Stomach (tissue), 9 donors: ENCODE measurements around the gene CCDC97. TPM values are rescaled to one million over a fixed set of nuclear protein-coding genes. Genes with fewer than 3 reads are reported as not detected.
"Not testable (repeated sequence)": the region's sequence is repeated elsewhere in the genome, so short reads cannot be mapped to it uniquely, and the experiment has no call there.

Source experiments
- DNase-seq, 2 donors: peaks; one replicate each; pipeline versions ENCODE4 v3.0.0 to v3.0.0-alpha.2; 2013 to 2019
- H3K27ac ChIP-seq, 5 donors: fragments of 200-600 bp in 4 of 5; sonication (generic) in 4 of 5; one replicate each; pipeline ENCODE4 v1.5.1; 2013 to 2019; ENCODE audit warnings: mild to moderate bottlenecking in 1 of 5, moderate library complexity in 1 of 5
- H3K27me3 ChIP-seq, 3 donors: fragments of 200-600 bp; sonication (generic); one replicate each; pipeline ENCODE4 v1.5.1; 2017 to 2019; ENCODE audit warnings: mixed run types in 1 of 3
- H3K36me3 ChIP-seq, 4 donors: fragments of 200-600 bp; sonication (generic); 1 replicate in 3 of 4; 2 replicates in 1 of 4; pipeline ENCODE4 v1.5.1; 2016 to 2019
- H3K4me1 ChIP-seq, 4 donors: fragments of 200-600 bp; sonication (generic); one replicate each; pipeline ENCODE4 v1.5.1; 2016 to 2019
- H3K4me3 ChIP-seq, 4 donors: fragments of 200-600 bp; sonication (generic) in 3 of 4; one replicate each; pipeline ENCODE4 v1.5.1; 2016 to 2019; ENCODE audit warnings: mild to moderate bottlenecking in 1 of 4
- H3K9me3 ChIP-seq, 4 donors: fragments of 200-600 bp; sonication (generic); one replicate each; pipeline ENCODE4 v1.5.1; 2016 to 2019
- EP300 ChIP-seq: sonication (generic); formaldehyde crosslinking; IDR thresholded peaks from one replicate; pipeline ENCODE4 v1.6.1; 2017; ENCODE audit warnings: antibody characterized with exemption
- POLR2A ChIP-seq, 4 donors: fragments of 450-650 bp; IDR thresholded peaks; one replicate each; pipeline ENCODE4 v1.6.1; 2016; ENCODE audit warnings: antibody characterized with exemption in 4 of 4, control low read depth in 2 of 4, mild to moderate bottlenecking in 1 of 4, moderate library complexity in 1 of 4
- POLR2AphosphoS5 ChIP-seq, 3 donors: sonication (generic); formaldehyde crosslinking; IDR thresholded peaks; one replicate each; pipeline ENCODE4 v1.6.1; 2016; ENCODE audit warnings: antibody characterized with exemption in 3 of 3
- WGBS, 5 donors: extraction: QIAGEN DNeasy Blood & Tissue Kit in 3 of 5; methylation state at CpG; one replicate each; pipeline versions ENCODE4 v1.1.5 to v1.1.7; 2013 to 2018; 5-methylcytosine and 5-hydroxymethylcytosine counted together
- intact Hi-C: fragments of 100-400 bp; cut with DNase I; formaldehyde crosslinking; loops from one replicate; pipeline ENCODE4 v1.15.1; 2023; ENCODE audit warnings: low total_unique reads
- polyA plus RNA-seq, 3 donors: library from polyadenylated mRNA; stranded (reverse); fragments of 200-250 nt; gene quantifications; one replicate each; pipeline ENCODE4 v1.2.3, GENCODE V29; 2013
- total RNA-seq, 5 donors: library from RNA; depleted of rRNA; stranded (reverse); fragments of >200 nt; gene quantifications; one replicate each; pipeline versions ENCODE4 v1.1.0 to v1.2.3, GENCODE V29; 2014 to 2016
- TF ChIP-seq, protein P1 (sequence below), 7 experiments: fragments of 450-650 bp in 4 of 7; fragments of 200-600 bp in 3 of 7; sonication (generic) in 3 of 7; IDR thresholded peaks; one replicate each; pipeline ENCODE4 v1.5.1; 2016 to 2019; ENCODE audit warnings: antibody characterized with exemption in 7 of 7, control low read depth in 2 of 7, mild to moderate bottlenecking in 1 of 7
- donor health status: healthy with polysubstance abuse.
- donor health status: Bipolar disorder and iron deficiency.
- donor health status: healthy.

CCDC97 gene
- total and polyA plus RNA-seq, 8 donors: 2.2 to 62.6 (median 13.3) TPM

DNA sequence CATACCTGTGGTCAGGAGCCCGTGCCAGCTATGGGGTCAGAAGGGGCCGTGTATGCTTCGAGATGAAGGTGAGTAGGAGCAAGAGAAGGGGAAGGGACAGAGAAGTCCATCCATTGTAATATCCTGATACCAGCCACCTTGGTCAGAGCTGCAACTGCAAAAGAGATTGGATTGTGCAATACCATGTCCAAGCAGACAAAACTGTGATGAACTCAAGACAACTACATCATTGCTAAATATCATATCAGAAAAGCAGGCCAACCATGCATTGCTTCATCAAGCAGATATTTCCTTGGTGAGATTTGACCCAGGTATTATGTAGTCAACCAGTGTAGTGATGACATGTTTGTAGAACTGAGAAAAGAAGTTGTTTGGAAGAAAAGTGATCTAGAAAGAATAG is 33.7 kb upstream of the CCDC97 start:
- 37 to 66% (median 60%) methylated on average over 3 of the region's 3 CpGs for WGBS, 5 donors
- peaks cover 98 to 100% (median 100%) of the 10 kb centered on the region in 4 donors for H3K36me3 ChIP-seq

GRCh38 chr19:41278478-41278877 is 31.5 kb upstream of the CCDC97 start:
- no peaks in the 10 kb centered on the region for H3K27me3 ChIP-seq
- no peak for TF ChIP-seq EP300
- no peak for DNase-seq
- no peak overlapping the region for H3K4me3 ChIP-seq
- intact Hi-C loops: no loop called here
- peaks cover 96 to 100% (median 99%) of the 10 kb centered on the region in 4 donors for H3K36me3 ChIP-seq
- no peak overlapping the region for H3K27ac ChIP-seq
- H3K9me3 ChIP-seq: no peaks in the 10 kb centered on the region
- H3K4me1 ChIP-seq: no peaks in the 10 kb centered on the region
- WGBS, 5 donors: 83 to 96% (median 92%) methylated on average over 2 of the region's 2 CpGs

More for the DNA sequence above, 33.7 kb upstream of the CCDC97 start:
- Histone ChIP-seq H3K27me3 (no peaks in the 10 kb centered on the region), H3K9me3 (no peaks in the 10 kb centered on the region), H3K4me1 (no peaks in the 10 kb centered on the region), H3K4me3 (no peak overlapping the region), H3K27ac (no peak overlapping the region)
- no peak for TF ChIP-seq POLR2A (IDR thresholded peaks at IDR 0.05)
- no peak for TF ChIP-seq POLR2AphosphoS5 (IDR thresholded peaks at IDR 0.05)
- no peak for TF ChIP-seq EP300
- TF ChIP-seq, protein P1, sequence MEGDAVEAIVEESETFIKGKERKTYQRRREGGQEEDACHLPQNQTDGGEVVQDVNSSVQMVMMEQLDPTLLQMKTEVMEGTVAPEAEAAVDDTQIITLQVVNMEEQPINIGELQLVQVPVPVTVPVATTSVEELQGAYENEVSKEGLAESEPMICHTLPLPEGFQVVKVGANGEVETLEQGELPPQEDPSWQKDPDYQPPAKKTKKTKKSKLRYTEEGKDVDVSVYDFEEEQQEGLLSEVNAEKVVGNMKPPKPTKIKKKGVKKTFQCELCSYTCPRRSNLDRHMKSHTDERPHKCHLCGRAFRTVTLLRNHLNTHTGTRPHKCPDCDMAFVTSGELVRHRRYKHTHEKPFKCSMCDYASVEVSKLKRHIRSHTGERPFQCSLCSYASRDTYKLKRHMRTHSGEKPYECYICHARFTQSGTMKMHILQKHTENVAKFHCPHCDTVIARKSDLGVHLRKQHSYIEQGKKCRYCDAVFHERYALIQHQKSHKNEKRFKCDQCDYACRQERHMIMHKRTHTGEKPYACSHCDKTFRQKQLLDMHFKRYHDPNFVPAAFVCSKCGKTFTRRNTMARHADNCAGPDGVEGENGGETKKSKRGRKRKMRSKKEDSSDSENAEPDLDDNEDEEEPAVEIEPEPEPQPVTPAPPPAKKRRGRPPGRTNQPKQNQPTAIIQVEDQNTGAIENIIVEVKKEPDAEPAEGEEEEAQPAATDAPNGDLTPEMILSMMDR (IDR thresholded peaks at IDR 0.05): no peak
- DNase-seq: no peak
- intact Hi-C loops: no loop called here

- Histone ChIP-seq H3K4me3 (no peak overlapping the region), H3K9me3 (no peaks in the 10 kb centered on the region), H3K36me3 (peaks cover 84 to 100% (median 100%) of the 10 kb centered on the region in 4 donors), H3K4me1 (peaks cover 0 to 20% (median 0%) of the 10 kb centered on the region in 4 donors), H3K27ac (no peak overlapping the region), H3K27me3 (no peaks in the 10 kb centered on the region)
- no peak for DNase-seq
- intact Hi-C loops: no loop called here
- TF ChIP-seq, protein P1 (IDR thresholded peaks at IDR 0.05): no peak
- TF ChIP-seq POLR2AphosphoS5 (IDR thresholded peaks at IDR 0.05): no peak
- TF ChIP-seq POLR2A (IDR thresholded peaks at IDR 0.05): no peak
- no peak for TF ChIP-seq EP300
- 75 to 83% (median 79%) methylated on average over 3 of the region's 3 CpGs for WGBS, 5 donors
Observed at GRCh38 chr19:41288673-41289530, 21.1 kb upstream of the CCDC97 start.

DNA sequence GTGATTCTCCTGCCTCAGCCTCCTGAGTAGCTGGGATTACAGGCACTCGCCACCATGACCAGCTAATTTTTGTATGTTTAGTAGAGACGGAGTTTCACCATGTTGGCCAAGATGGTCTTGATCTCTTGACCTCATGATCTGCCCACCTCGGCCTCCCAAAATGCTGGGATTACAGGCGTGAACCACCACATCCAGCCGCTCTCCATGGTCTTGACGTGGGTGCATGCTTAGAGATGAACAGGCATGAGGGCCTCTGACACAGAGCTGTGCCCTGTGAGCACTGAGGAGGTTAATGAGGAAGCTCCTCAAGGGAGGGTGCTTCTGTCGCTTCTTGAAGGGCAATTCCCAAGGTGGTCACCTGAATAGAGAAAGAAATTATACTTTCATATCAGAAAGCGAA is 20.2 kb upstream of the CCDC97 start:
- not testable (repeated sequence) for DNase-seq
- 91 to 93% (median 92%) methylated on average over 8 of the region's 8 CpGs for WGBS, 5 donors
- peaks cover 86 to 100% (median 100%) of the 10 kb centered on the region in 4 donors for H3K36me3 ChIP-seq

GRCh38 chr19:41294393-41294792 is 15.6 kb upstream of the CCDC97 start:
- no peak for DNase-seq
- peak overlapping the region in 3 of 5 donors; percentile 83 to 98 (median 85) for H3K27ac ChIP-seq
- H3K9me3 ChIP-seq: no peaks in the 10 kb centered on the region
- intact Hi-C loops: no loop called here
- H3K36me3 ChIP-seq: peaks cover 65 to 99% (median 92%) of the 10 kb centered on the region in 4 donors
- no peaks in the 10 kb centered on the region for H3K27me3 ChIP-seq
- peaks cover 47 to 65% (median 50%) of the 10 kb centered on the region in 4 donors for H3K4me1 ChIP-seq
- TF ChIP-seq EP300 (no peak), POLR2AphosphoS5 (IDR thresholded peaks at IDR 0.05) (no peak), POLR2A (IDR thresholded peaks at IDR 0.05) (no peak)
- H3K4me3 ChIP-seq: no peak overlapping the region
- WGBS, 5 donors: 88 to 96% (median 95%) methylated on average over 9 to 10 of the region's 10 CpGs

More for the DNA sequence above, 20.2 kb upstream of the CCDC97 start:
- intact Hi-C loops, H3K4me3 ChIP-seq, H3K27me3 ChIP-seq, H3K9me3 ChIP-seq, H3K27ac ChIP-seq: not testable (repeated sequence)
- H3K4me1 ChIP-seq: peaks cover 5 to 27% (median 7%) of the 10 kb centered on the region in 4 donors
